ENCODE measurements around the gene HSPA12B. TPM values are rescaled to one million over a fixed set of nuclear protein-coding genes. Genes with fewer than 3 reads are reported as not detected.

Gene HSPA12B
- total and polyA plus RNA-seq, 2 of the 8 experiments (the other 6 are each of a cell fraction or from before 2014, with no cell fraction given), result 2.2 to 4.3 TPM

GRCh38 chr20:3797226-3797545, 64.7 kb downstream of the HSPA12B start:
- POLR2A ChIA-PET (ENCODE audit: partially characterized antibody), result interaction anchor here (1.1 kb wide), 1 partner anchor 92 kb away, joined by 3 read pairs; the partner anchor contains the start of gene PANK2
- H4K91ac ChIP-seq (replicated peaks; ENCODE audit: insufficient read length, low read length), result no peak overlapping the region
- FAIRE-seq (no peak), DNase-seq (ENCODE audit: low read depth in 1 of 2, low spot score in 2 of 2) (no peak)
- no peak overlapping the region for H3K14ac ChIP-seq (ENCODE audit: insufficient read length)
- H2AFZ ChIP-seq (ENCODE audit: low read length), result no peak overlapping the region
- H3K18ac ChIP-seq (ENCODE audit: extremely low read depth, low read length), result no peak overlapping the region
- H4K20me1 ChIP-seq (replicated peaks in 1 of 2; ENCODE audit: control insufficient read depth in 1 of 2, insufficient read depth in 2 of 2, low read length in 2 of 2), result peaks cover 3% of the 10 kb centered on the region in 2 experiments
- 87% methylated on average over 5 of the region's 5 CpGs; no CpG with 5 or more reads in 1 of the 2 experiments for WGBS, 2 experiments (ENCODE audit: extremely low coverage in 1 of 2, insufficient coverage in 1 of 2, insufficient read length in 1 of 2, insufficient replicate concordance in 2 of 2, low coverage in 1 of 2, low lambda C conversion rate in 2 of 2, missing lambda C conversion rate in 1 of 2)
- no peak overlapping the region; the same call in 1 of the 2 replicates for H2AK5ac ChIP-seq (ENCODE audit: low read depth, low read length)
- no peaks in the 10 kb centered on the region for H3K9me3 ChIP-seq (ENCODE audit: insufficient read depth in 2 of 2, low read depth in 1 of 2, low read length in 1 of 2)
- no peaks in the 10 kb centered on the region; a peak in 1 of 4 replicates for H3K79me2 ChIP-seq (ENCODE audit: control insufficient read depth in 1 of 2, insufficient read depth in 2 of 2, low read length in 2 of 2)
- no peaks in the 10 kb centered on the region; the same call in 1 of the 2 replicates for H3K79me1 ChIP-seq (ENCODE audit: low read depth, low read length)
- H3K36me3 ChIP-seq (ENCODE audit: control insufficient read depth in 2 of 4, insufficient read depth in 4 of 4, low read length in 3 of 4), result peaks cover 4 to 10% (median 10%) of the 10 kb centered on the region in 4 experiments; a peak in 7 of 8 replicates
- no peak overlapping the region for H3K23ac ChIP-seq (ENCODE audit: insufficient read length)
- no peak overlapping the region for H2BK5ac ChIP-seq (ENCODE audit: low read depth, low read length)
- no peak overlapping the region for H3K27ac ChIP-seq (ENCODE audit: low read depth, low read length)
- CTCF ChIA-PET (ENCODE audit: partially characterized antibody), result interaction anchor here (0.6 kb wide), 1 partner anchor 743 kb away, joined by 3 read pairs; no protein-coding TSS in a partner anchor
- no peak overlapping the region for H2BK15ac ChIP-seq (ENCODE audit: low read length)
- H3K23me2 ChIP-seq (ENCODE audit: low read depth, low read length), result peaks cover 9% of the 10 kb centered on the region; the same call in 1 of the 2 replicates
- peaks cover 0 to 3% (median 0%) of the 10 kb centered on the region in 4 experiments; a peak in 1 of 7 replicates for H3K27me3 ChIP-seq (replicated peaks in 1 of 4; ENCODE audit: control insufficient read depth in 3 of 4, extremely low read depth in 1 of 4, insufficient read depth in 3 of 4, low read length in 3 of 4)
- no peak overlapping the region for H4K5ac ChIP-seq (ENCODE audit: insufficient read length, low read depth, low read length)
- H3K4me2 ChIP-seq (ENCODE audit: insufficient read depth in 1 of 2, low read depth in 2 of 2, low read length in 2 of 2), result peak overlapping the region; percentile 63 to 98
- peaks cover 5 to 35% (median 28%) of the 10 kb centered on the region in 4 experiments for H3K4me1 ChIP-seq (replicated peaks in 1 of 4; ENCODE audit: control insufficient read depth in 3 of 4, insufficient read depth in 4 of 4, low read length in 3 of 4)
- H3K56ac ChIP-seq (replicated peaks; ENCODE audit: insufficient read length, low read depth, low read length), result no peak overlapping the region
- H3K4ac ChIP-seq (replicated peaks; ENCODE audit: insufficient read length, low read depth, low read length), result no peak overlapping the region
- H2BK12ac ChIP-seq (ENCODE audit: low read depth, low read length), result peak overlapping the region; percentile 35; the same call in 1 of the 2 replicates
- no peak overlapping the region for H4K8ac ChIP-seq (ENCODE audit: extremely low read depth, insufficient read depth, low read length)
- no peak overlapping the region for H2BK20ac ChIP-seq (ENCODE audit: low read length)
- no peak overlapping the region for H2BK120ac ChIP-seq (replicated peaks; ENCODE audit: low read depth, low read length)
- peak overlapping the region in 3 of 4 experiments; percentile 68 to 85 (median 69); a peak in 6 of 8 replicates for H3K4me3 ChIP-seq (ENCODE audit: extremely low read depth in 1 of 4, insufficient read depth in 2 of 4, low read depth in 3 of 4, low read length in 4 of 4)
- no peak overlapping the region for H3K9ac ChIP-seq (replicated peaks in 1 of 4; ENCODE audit: extremely low read depth in 1 of 4, low read depth in 3 of 4, low read length in 3 of 4)
- TF ChIP-seq SIX5 (IDR thresholded peaks at IDR 0.05; ENCODE audit: low read depth, low read length) (no peak), USF2 (IDR thresholded peaks at IDR 0.05; ENCODE audit: low read length) (no peak)

All from H1 (cell line).